ENCODE measurements around the gene ZMYND8. TPM values are rescaled to one million over a fixed set of nuclear protein-coding genes. Genes with fewer than 3 reads are reported as not detected.

ZMYND8 gene
- total and polyA plus RNA-seq, 11 donors: 11.3 to 46.4 (median 28.7) TPM

DNA sequence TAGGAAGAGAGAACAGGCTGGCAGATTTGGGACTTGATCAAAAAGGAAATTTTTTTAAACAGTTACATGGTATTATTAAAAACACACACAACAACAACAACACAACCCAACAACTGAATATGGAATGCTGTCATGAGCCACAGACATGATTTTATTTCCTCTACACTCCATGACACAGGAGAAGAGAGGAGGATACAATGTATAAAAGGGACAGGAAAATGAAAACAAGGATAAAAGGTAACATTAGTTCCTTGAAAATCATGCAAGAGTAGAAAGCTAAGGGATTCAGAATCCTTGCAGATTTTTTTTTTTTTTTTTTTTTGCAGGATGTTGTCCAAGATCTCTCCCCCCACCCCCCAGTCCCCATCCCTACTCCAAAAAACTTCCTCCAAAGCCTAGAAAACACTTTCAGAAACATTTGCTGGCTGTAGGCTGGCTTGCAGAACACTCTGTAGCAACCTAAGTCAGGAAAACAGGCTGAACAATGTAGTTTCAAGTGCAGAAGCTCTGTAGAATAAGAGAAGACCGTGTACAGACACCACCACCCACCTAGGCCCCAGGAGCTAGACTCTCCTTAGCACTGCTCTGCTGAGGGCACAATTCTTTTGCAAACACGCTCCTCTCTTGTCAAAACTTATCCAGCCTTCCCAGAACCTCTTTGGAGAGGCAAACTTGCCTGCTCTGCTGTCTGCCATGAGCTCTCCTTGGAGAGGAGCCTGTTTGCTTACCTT lies 845 bp downstream of the ZMYND8 start:
- DNase-seq (no peak), ATAC-seq (no peak)
- 19 to 43% (median 36%) methylated on average over 2 of the region's 2 CpGs for WGBS, 4 donors
- Histone ChIP-seq H3K27ac (peak overlapping the region; percentile 94 to 99 (median 98)), H3K9me3 (no peaks in the 10 kb centered on the region), H3K36me3 (no peaks in the 10 kb centered on the region), H3K4me3 (peak overlapping the region in 7 of 12 donors; percentile 4 to 47 (median 25)), H3K27me3 (no peaks in the 10 kb centered on the region), H3K4me1 (peaks cover 32 to 100% (median 98%) of the 10 kb centered on the region in 12 donors)
- intact Hi-C loops (cut with DNase I): loop anchor here in 1 of 10 donors (1.0 to 5.0 kb wide), 2 partner anchors 38 to 83 kb away; no protein-coding TSS in a partner anchor
- TF ChIP-seq POLR2A (IDR thresholded peaks at IDR 0.05): no peak
- TF ChIP-seq, protein P1, sequence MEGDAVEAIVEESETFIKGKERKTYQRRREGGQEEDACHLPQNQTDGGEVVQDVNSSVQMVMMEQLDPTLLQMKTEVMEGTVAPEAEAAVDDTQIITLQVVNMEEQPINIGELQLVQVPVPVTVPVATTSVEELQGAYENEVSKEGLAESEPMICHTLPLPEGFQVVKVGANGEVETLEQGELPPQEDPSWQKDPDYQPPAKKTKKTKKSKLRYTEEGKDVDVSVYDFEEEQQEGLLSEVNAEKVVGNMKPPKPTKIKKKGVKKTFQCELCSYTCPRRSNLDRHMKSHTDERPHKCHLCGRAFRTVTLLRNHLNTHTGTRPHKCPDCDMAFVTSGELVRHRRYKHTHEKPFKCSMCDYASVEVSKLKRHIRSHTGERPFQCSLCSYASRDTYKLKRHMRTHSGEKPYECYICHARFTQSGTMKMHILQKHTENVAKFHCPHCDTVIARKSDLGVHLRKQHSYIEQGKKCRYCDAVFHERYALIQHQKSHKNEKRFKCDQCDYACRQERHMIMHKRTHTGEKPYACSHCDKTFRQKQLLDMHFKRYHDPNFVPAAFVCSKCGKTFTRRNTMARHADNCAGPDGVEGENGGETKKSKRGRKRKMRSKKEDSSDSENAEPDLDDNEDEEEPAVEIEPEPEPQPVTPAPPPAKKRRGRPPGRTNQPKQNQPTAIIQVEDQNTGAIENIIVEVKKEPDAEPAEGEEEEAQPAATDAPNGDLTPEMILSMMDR (IDR thresholded peaks at IDR 0.05): no peak

DNA sequence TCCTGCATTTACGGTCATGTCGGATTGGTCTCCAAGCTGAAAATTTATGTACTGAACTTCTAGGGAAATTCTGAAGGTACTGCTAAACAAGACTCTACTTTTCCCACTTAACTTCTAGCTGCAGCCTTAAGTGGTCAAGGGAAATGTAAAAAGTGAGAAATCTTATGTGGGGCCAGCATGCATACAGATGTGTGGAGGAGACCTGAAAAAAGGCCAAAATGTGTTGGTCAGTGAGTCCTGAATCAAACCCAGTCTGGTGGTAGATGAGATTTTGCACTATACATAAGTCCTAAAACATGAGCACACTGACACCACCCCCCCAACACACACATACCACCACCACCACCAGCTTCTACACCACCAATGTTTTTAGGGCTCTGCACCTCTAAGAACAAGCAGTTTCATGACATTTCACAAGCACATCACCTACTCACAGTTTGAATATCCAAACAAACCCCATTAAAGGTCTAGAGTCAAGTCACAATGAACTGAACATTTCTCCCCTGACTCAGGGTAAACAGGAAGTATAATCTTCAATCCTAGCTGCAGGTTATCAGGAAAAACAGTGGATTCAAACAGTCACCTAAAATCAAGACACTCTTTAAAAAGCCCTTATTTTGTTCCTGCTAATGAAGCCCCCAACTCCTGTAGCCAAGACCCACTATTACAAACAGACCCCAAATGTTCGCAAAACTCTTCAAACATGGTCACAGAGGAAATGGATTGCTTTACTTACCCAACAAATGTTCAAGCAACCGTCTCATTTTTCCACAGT lies 1.6 kb downstream of the ZMYND8 start:
- intact Hi-C loops (cut with DNase I): loop anchor here in 1 of 10 donors (1.0 to 5.0 kb wide), 2 partner anchors 38 to 83 kb away; no protein-coding TSS in a partner anchor
- H3K4me1 ChIP-seq: peaks cover 28 to 100% (median 99%) of the 10 kb centered on the region in 12 donors
- DNase-seq (no peak), ATAC-seq (no peak)
- no peaks in the 10 kb centered on the region for H3K27me3 ChIP-seq
- peak overlapping the region; percentile 94 to 99 (median 98) for H3K27ac ChIP-seq
- TF ChIP-seq POLR2A (IDR thresholded peaks at IDR 0.05): no peak
- TF ChIP-seq, protein P1 (IDR thresholded peaks at IDR 0.05): no peak
- 48 to 59% (median 54%) methylated on average over 4 of the region's 4 CpGs for WGBS, 4 donors
- H3K9me3 ChIP-seq: no peaks in the 10 kb centered on the region
- no peaks in the 10 kb centered on the region for H3K36me3 ChIP-seq
- peak overlapping the region in 7 of 12 donors; percentile 4 to 47 (median 25) for H3K4me3 ChIP-seq

DNA sequence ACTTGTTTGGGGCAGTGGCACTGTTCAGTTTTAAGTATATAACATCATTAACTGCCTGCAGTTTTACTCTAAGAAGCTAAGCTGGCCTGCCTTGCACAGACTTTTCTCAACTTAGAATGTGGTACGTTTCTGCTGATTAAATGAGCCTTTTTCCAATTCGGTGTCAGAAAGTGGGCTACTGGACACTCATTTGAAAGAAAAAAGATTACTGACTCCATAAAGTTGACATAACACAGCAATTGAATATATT lies 2.1 kb downstream of the ZMYND8 start:
- no peaks in the 10 kb centered on the region for H3K9me3 ChIP-seq
- ATAC-seq: no peak
- no peaks in the 10 kb centered on the region for H3K36me3 ChIP-seq
- intact Hi-C loops (cut with DNase I): no loop called here
- peaks cover 23 to 100% (median 99%) of the 10 kb centered on the region in 12 donors for H3K4me1 ChIP-seq
- H3K27ac ChIP-seq: peak overlapping the region; percentile 94 to 99 (median 98)
- DNase-seq: no peak
- peak overlapping the region in 5 of 12 donors; percentile 17 to 47 (median 34) for H3K4me3 ChIP-seq
- 24 to 39% (median 32%) methylated on average over 2 of the region's 2 CpGs for WGBS, 4 donors
- TF ChIP-seq, protein P1 (IDR thresholded peaks at IDR 0.05): no peak
- TF ChIP-seq POLR2A (IDR thresholded peaks at IDR 0.05): no peak
- no peaks in the 10 kb centered on the region for H3K27me3 ChIP-seq

Data from heart left ventricle (tissue), 16 donors.